ENCODE data around the gene PTPN1. TPM values are rescaled to one million over a fixed set of nuclear protein-coding genes. Genes with fewer than 3 reads are reported as not detected.

Gene PTPN1
- total and polyA plus RNA-seq, 2 experiments from 2014 or later, result 16.9 to 26.4 TPM

- Mint-ChIP-seq H3K4me1 (peaks cover 1% of the 10 kb centered on the region; the same call in 2 of the 3 replicates), H3K27ac (no peak overlapping the region), H3K36me3 (ENCODE audit: low read depth) (peaks cover 21% of the 10 kb centered on the region), H3K9me3 (no peaks in the 10 kb centered on the region), H3K27me3 (ENCODE audit: insufficient read depth, low read depth, poor library complexity) (no peaks in the 10 kb centered on the region), H3K4me3 (no peak overlapping the region)
- Histone ChIP-seq H3K79me2 (replicated peaks; ENCODE audit: insufficient read depth) (no peaks in the 10 kb centered on the region), H3K36me3 (ENCODE audit: insufficient read depth) (no peaks in the 10 kb centered on the region), H3K27ac (ENCODE audit: low read depth) (no peak overlapping the region), H2AFZ (no peak overlapping the region), H3F3A (replicated peaks; ENCODE audit: low read depth) (no peaks in the 10 kb centered on the region), H3K4me1 (ENCODE audit: insufficient read depth) (no peaks in the 10 kb centered on the region), H3K4me3 (no peak overlapping the region), H3K4me2 (no peak overlapping the region), H3K9me2 (ENCODE audit: insufficient read depth) (no peaks in the 10 kb centered on the region), H4K20me1 (replicated peaks; ENCODE audit: insufficient read depth) (peaks cover 8% of the 10 kb centered on the region; the same call in 1 of the 2 replicates), H3K27me3 (ENCODE audit: insufficient read depth) (no peaks in the 10 kb centered on the region)
- no peak for ATAC-seq
- TF ChIP-seq EZH2 (IDR thresholded peaks at IDR 0.05; ENCODE audit: low read depth, unreplicated experiment) (no peak), POLR2AphosphoS5 (IDR thresholded peaks at IDR 0.05; ENCODE audit: low read depth) (no peak), JUNB (IDR thresholded peaks at IDR 0.05; ENCODE audit: unreplicated experiment) (no peak), REST (IDR thresholded peaks at IDR 0.05; ENCODE audit: unreplicated experiment) (no peak), ZNF331 (CRISPR knock-in tag; IDR thresholded peaks at IDR 0.05; ENCODE audit: low read depth) (no peak), NANOG (IDR thresholded peaks at IDR 0.05; ENCODE audit: borderline replicate concordance) (no peak), ZNF114 (CRISPR knock-in tag; IDR thresholded peaks at IDR 0.05) (no peak), CREB1 (CRISPR knock-in tag; IDR thresholded peaks at IDR 0.05; ENCODE audit: low read depth) (no peak), STAT1 (IDR thresholded peaks at IDR 0.05; ENCODE audit: unreplicated experiment) (no peak), EZH2phosphoT487 (IDR thresholded peaks at IDR 0.05; ENCODE audit: unreplicated experiment) (no peak), ETS1 (IDR thresholded peaks at IDR 0.05) (no peak)
- TF ChIP-seq, protein P1, sequence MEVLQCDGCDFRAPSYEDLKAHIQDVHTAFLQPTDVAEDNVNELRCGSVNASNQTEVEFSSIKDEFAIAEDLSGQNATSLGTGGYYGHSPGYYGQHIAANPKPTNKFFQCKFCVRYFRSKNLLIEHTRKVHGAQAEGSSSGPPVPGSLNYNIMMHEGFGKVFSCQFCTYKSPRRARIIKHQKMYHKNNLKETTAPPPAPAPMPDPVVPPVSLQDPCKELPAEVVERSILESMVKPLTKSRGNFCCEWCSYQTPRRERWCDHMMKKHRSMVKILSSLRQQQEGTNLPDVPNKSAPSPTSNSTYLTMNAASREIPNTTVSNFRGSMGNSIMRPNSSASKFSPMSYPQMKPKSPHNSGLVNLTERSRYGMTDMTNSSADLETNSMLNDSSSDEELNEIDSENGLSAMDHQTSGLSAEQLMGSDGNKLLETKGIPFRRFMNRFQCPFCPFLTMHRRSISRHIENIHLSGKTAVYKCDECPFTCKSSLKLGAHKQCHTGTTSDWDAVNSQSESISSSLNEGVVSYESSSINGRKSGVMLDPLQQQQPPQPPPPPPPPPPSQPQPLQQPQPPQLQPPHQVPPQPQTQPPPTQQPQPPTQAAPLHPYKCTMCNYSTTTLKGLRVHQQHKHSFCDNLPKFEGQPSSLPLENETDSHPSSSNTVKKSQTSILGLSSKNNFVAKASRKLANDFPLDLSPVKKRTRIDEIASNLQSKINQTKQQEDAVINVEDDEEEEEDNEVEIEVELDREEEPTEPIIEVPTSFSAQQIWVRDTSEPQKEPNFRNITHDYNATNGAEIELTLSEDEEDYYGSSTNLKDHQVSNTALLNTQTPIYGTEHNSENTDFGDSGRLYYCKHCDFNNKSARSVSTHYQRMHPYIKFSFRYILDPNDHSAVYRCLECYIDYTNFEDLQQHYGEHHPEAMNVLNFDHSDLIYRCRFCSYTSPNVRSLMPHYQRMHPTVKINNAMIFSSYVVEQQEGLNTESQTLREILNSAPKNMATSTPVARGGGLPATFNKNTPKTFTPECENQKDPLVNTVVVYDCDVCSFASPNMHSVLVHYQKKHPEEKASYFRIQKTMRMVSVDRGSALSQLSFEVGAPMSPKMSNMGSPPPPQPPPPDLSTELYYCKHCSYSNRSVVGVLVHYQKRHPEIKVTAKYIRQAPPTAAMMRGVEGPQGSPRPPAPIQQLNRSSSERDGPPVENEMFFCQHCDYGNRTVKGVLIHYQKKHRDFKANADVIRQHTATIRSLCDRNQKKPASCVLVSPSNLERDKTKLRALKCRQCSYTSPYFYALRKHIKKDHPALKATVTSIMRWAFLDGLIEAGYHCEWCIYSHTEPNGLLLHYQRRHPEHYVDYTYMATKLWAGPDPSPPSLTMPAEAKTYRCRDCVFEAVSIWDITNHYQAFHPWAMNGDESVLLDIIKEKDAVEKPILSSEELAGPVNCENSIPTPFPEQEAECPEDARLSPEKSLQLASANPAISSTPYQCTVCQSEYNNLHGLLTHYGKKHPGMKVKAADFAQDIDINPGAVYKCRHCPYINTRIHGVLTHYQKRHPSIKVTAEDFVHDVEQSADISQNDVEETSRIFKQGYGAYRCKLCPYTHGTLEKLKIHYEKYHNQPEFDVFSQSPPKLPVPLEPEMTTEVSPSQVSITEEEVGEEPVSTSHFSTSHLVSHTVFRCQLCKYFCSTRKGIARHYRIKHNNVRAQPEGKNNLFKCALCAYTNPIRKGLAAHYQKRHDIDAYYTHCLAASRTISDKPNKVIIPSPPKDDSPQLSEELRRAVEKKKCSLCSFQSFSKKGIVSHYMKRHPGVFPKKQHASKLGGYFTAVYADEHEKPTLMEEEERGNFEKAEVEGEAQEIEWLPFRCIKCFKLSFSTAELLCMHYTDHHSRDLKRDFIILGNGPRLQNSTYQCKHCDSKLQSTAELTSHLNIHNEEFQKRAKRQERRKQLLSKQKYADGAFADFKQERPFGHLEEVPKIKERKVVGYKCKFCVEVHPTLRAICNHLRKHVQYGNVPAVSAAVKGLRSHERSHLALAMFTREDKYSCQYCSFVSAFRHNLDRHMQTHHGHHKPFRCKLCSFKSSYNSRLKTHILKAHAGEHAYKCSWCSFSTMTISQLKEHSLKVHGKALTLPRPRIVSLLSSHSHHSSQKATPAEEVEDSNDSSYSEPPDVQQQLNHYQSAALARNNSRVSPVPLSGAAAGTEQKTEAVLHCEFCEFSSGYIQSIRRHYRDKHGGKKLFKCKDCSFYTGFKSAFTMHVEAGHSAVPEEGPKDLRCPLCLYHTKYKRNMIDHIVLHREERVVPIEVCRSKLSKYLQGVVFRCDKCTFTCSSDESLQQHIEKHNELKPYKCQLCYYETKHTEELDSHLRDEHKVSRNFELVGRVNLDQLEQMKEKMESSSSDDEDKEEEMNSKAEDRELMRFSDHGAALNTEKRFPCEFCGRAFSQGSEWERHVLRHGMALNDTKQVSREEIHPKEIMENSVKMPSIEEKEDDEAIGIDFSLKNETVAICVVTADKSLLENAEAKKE (CRISPR knock-in tag; IDR thresholded peaks at IDR 0.05), result no peak
- TF ChIP-seq, protein P2, sequence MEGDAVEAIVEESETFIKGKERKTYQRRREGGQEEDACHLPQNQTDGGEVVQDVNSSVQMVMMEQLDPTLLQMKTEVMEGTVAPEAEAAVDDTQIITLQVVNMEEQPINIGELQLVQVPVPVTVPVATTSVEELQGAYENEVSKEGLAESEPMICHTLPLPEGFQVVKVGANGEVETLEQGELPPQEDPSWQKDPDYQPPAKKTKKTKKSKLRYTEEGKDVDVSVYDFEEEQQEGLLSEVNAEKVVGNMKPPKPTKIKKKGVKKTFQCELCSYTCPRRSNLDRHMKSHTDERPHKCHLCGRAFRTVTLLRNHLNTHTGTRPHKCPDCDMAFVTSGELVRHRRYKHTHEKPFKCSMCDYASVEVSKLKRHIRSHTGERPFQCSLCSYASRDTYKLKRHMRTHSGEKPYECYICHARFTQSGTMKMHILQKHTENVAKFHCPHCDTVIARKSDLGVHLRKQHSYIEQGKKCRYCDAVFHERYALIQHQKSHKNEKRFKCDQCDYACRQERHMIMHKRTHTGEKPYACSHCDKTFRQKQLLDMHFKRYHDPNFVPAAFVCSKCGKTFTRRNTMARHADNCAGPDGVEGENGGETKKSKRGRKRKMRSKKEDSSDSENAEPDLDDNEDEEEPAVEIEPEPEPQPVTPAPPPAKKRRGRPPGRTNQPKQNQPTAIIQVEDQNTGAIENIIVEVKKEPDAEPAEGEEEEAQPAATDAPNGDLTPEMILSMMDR (conservative IDR thresholded peaks at IDR 0.05; ENCODE audit: low read depth in 2 of 2), result no peak
- DNase-seq (ENCODE audit: low spot score), result no peak
Measured at GRCh38 chr20:50565383-50565782, 55.2 kb downstream of the PTPN1 start.

Measured in GM23338 (cell line).